ENCODE results near the gene ENTPD8. TPM values are rescaled to one million over a fixed set of nuclear protein-coding genes. Genes with fewer than 3 reads are reported as not detected.
A peak's percentile ranks its signal among the peaks of the same experiment; 100 is the strongest.
"Not testable (repeated sequence)": the region's sequence is repeated elsewhere in the genome, so short reads cannot be mapped to it uniquely, and the experiment has no call there.

ENTPD8 gene
- total and polyA plus RNA-seq, 7 donors, result 0.01 TPM; not detected in 6

GRCh38 chr9:137475666-137476065, 34.5 kb upstream of the ENTPD8 start:
- TF ChIP-seq CTCF (IDR thresholded peaks at IDR 0.05), result no peak
- Histone ChIP-seq H3K27me3 (ENCODE audit: insufficient read depth in 3 of 3, low read length in 2 of 3) (no peaks in the 10 kb centered on the region), H3K9me3 (peaks cover 11% of the 10 kb centered on the region), H3K4me1 (no peaks in the 10 kb centered on the region), H3K36me3 (ENCODE audit: insufficient read depth in 1 of 2, low read depth in 1 of 2) (peaks cover 0 to 25% of the 10 kb centered on the region in 2 donors), H3K4me3 (no peak overlapping the region), H3K27ac (no peak overlapping the region)
- DNase-seq, result no peak
- 82 to 85% (median 84%) methylated on average over 3 of the region's 3 CpGs for WGBS, 3 donors
- intact Hi-C loops (cut with DNase I), result no loop called here
- ATAC-seq, result no peak

- intact Hi-C loops (cut with DNase I), result no loop called here
- ATAC-seq (no peak), DNase-seq (peak in 1 of 2 donors; percentile 28)
- Histone ChIP-seq H3K4me1 (no peaks in the 10 kb centered on the region), H3K9me3 (peaks cover 11% of the 10 kb centered on the region), H3K4me3 (no peak overlapping the region), H3K36me3 (ENCODE audit: insufficient read depth in 1 of 2, low read depth in 1 of 2) (peaks cover 0 to 11% of the 10 kb centered on the region in 2 donors), H3K27ac (no peak overlapping the region), H3K27me3 (ENCODE audit: insufficient read depth in 3 of 3, low read length in 2 of 3) (no peaks in the 10 kb centered on the region)
- TF ChIP-seq CTCF (IDR thresholded peaks at IDR 0.05), result no peak
- WGBS, 3 donors, result 94 to 96% (median 94%) methylated on average over 18 of the region's 18 CpGs
Measured at GRCh38 chr9:137474271-137474670, 33.1 kb upstream of the ENTPD8 start.

- intact Hi-C loops (cut with DNase I), result no loop called here
- WGBS, 3 donors, result 72 to 84% (median 76%) methylated on average over 7 of the region's 7 CpGs
- Histone ChIP-seq H3K36me3 (ENCODE audit: insufficient read depth in 1 of 2, low read depth in 1 of 2) (peaks cover 0 to 9% of the 10 kb centered on the region in 2 donors), H3K4me1 (no peaks in the 10 kb centered on the region), H3K9me3 (peaks cover 9% of the 10 kb centered on the region), H3K27ac (no peak overlapping the region), H3K4me3 (no peak overlapping the region), H3K27me3 (ENCODE audit: insufficient read depth in 3 of 3, low read length in 2 of 3) (no peaks in the 10 kb centered on the region)
- no peak for TF ChIP-seq CTCF (IDR thresholded peaks at IDR 0.05)
- DNase-seq, result no peak
- no peak for ATAC-seq
Measured at GRCh38 chr9:137470785-137471184, 29.6 kb upstream of the ENTPD8 start.

GRCh38 chr9:137467896-137468295, 26.7 kb upstream of the ENTPD8 start:
- 97% methylated on average over 7 of the region's 7 CpGs for WGBS, 3 donors
- intact Hi-C loops (cut with DNase I), result no loop called here
- H3K27ac ChIP-seq, result no peak overlapping the region
- TF ChIP-seq CTCF (IDR thresholded peaks at IDR 0.05), result no peak
- ATAC-seq (no peak), DNase-seq (peak in 1 of 2 donors; percentile 28)
- H3K4me1 ChIP-seq, result no peaks in the 10 kb centered on the region
- H3K27me3 ChIP-seq (ENCODE audit: insufficient read depth in 3 of 3, low read length in 2 of 3), result no peaks in the 10 kb centered on the region
- peaks cover 0 to 17% of the 10 kb centered on the region in 2 donors for H3K36me3 ChIP-seq (ENCODE audit: insufficient read depth in 1 of 2, low read depth in 1 of 2)
- H3K9me3 ChIP-seq, result no peaks in the 10 kb centered on the region
- H3K4me3 ChIP-seq, result no peak overlapping the region

- DNase-seq (peak in 1 of 2 donors; percentile 35), ATAC-seq (no peak)
- no peaks in the 10 kb centered on the region for H3K27me3 ChIP-seq (ENCODE audit: insufficient read depth in 3 of 3, low read length in 2 of 3)
- intact Hi-C loops (cut with DNase I), result no loop called here
- WGBS, 3 donors, result 93 to 96% (median 95%) methylated on average over 16 of the region's 16 CpGs
- no peak overlapping the region for H3K27ac ChIP-seq
- H3K36me3 ChIP-seq (ENCODE audit: insufficient read depth in 1 of 2, low read depth in 1 of 2), result peaks cover 0 to 17% of the 10 kb centered on the region in 2 donors
- no peaks in the 10 kb centered on the region for H3K9me3 ChIP-seq
- no peak overlapping the region for H3K4me3 ChIP-seq
- no peaks in the 10 kb centered on the region for H3K4me1 ChIP-seq
- TF ChIP-seq CTCF (IDR thresholded peaks at IDR 0.05), result no peak
Measured at GRCh38 chr9:137467161-137467581, 26.0 kb upstream of the ENTPD8 start.

- H3K9me3 ChIP-seq; ATAC-seq; intact Hi-C loops (cut with DNase I); H3K27me3 ChIP-seq (ENCODE audit: insufficient read depth in 3 of 3, low read length in 2 of 3); H3K4me3 ChIP-seq; H3K27ac ChIP-seq; H3K4me1 ChIP-seq: not testable (repeated sequence)
- peak in 1 of 2 donors; percentile 28 for DNase-seq
- 89 to 93% (median 91%) methylated on average over 35 of the region's 35 CpGs for WGBS, 3 donors
- H3K36me3 ChIP-seq (ENCODE audit: insufficient read depth in 1 of 2, low read depth in 1 of 2), result peaks cover 0 to 17% of the 10 kb centered on the region in 2 donors
Measured at GRCh38 chr9:137466389-137467085, 25.4 kb upstream of the ENTPD8 start.
